ENCODE measurements around the gene CCL18.
"Not testable (repeated sequence)": the region's sequence is repeated elsewhere in the genome, so short reads cannot be mapped to it uniquely, and the experiment has no call there.

- not testable (repeated sequence) for TF ChIP-seq POLR2AphosphoS5 (IDR thresholded peaks at IDR 0.05; ENCODE audit: low read depth, low read length); POLR2A (IDR thresholded peaks at IDR 0.05; ENCODE audit: low read depth, low read length); TAF1 (IDR thresholded peaks at IDR 0.05; ENCODE audit: borderline replicate concordance, low read depth, low read length)
Measured at GRCh38 chr17:36104246-36104645, 40.2 kb downstream of the CCL18 start.

All from GM12892 (cell line).